Fibroblast of mammary gland (primary cell): ENCODE data around the gene COX14.
"Not testable (repeated sequence)": the region's sequence is repeated elsewhere in the genome, so short reads cannot be mapped to it uniquely, and the experiment has no call there.

ENCODE experiments used
- DNase-seq: peaks from one replicate; pipeline ENCODE4 v3.0.0-alpha.2; 2010; ENCODE audit warnings: low read depth
- H3K4me3 ChIP-seq: 2 replicates; pipeline ENCODE4 v1.5.1; 2011; ENCODE audit warnings: low read depth, mild to moderate bottlenecking, low read length, moderate library complexity; ENCODE audit not compliant: control insufficient read depth
- TF ChIP-seq, protein P1 (sequence below): conservative IDR thresholded peaks from 2 replicates; pipeline ENCODE4 v1.5.1; 2011; ENCODE audit warnings: low read depth, low read length, inconsistent platforms; ENCODE audit not compliant: control insufficient read depth, insufficient read depth

Gene COX14

DNA sequence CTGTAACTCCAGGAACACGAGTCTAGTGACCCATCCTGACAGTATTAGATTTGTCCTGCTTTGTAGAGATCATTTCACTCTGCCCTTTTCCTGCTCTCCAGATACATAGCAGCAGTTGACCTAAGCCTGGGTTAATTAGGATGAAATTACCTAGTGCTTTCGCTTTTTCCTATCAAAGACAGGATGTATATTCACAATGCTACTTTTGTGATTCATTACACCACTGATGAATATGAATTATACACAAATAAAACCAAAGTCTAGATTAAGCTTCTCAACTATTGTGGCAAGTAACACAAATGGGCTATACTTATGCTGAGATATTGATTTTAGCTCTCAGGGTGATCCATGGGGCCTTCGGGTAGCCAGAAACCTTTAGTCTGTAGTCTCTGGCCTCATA, 37.3 kb downstream of the COX14 start:
- TF ChIP-seq, protein P1, sequence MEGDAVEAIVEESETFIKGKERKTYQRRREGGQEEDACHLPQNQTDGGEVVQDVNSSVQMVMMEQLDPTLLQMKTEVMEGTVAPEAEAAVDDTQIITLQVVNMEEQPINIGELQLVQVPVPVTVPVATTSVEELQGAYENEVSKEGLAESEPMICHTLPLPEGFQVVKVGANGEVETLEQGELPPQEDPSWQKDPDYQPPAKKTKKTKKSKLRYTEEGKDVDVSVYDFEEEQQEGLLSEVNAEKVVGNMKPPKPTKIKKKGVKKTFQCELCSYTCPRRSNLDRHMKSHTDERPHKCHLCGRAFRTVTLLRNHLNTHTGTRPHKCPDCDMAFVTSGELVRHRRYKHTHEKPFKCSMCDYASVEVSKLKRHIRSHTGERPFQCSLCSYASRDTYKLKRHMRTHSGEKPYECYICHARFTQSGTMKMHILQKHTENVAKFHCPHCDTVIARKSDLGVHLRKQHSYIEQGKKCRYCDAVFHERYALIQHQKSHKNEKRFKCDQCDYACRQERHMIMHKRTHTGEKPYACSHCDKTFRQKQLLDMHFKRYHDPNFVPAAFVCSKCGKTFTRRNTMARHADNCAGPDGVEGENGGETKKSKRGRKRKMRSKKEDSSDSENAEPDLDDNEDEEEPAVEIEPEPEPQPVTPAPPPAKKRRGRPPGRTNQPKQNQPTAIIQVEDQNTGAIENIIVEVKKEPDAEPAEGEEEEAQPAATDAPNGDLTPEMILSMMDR = no peak
- DNase-seq = no peak
- no peak overlapping the region for H3K4me3 ChIP-seq

DNA sequence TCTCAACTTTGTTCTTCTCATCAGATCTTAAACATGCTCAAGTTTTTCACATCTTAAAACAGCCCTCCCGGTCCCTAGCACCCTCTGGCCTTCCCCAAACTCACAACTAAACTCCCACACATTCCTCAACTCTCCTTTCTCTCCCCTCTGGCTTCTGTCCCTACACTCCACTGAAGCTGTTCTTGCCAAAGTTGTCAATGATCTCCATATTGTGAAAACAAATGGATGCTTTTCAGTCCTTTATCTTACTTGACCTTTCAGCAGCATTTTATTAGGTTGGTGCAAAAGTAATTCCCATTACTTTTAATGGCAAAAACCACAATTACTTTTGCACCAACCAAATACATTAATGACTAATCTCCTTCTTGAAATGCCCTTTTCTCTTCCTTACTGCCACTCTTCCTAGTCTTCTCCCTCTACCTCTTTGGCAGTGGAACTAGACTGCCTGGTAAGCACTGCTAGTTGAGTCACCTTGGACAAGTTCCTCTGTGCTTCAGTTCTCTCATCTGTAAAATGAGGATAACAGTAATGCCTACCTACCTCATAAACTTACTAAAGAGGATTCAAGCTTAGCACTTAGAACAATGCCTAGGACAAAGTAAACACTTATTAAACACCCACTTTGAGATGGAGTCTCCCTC, 39.1 kb downstream of the COX14 start:
- H3K4me3 ChIP-seq = no peak overlapping the region
- DNase-seq = peak; percentile 49
- TF ChIP-seq, protein P1 = no peak

DNA sequence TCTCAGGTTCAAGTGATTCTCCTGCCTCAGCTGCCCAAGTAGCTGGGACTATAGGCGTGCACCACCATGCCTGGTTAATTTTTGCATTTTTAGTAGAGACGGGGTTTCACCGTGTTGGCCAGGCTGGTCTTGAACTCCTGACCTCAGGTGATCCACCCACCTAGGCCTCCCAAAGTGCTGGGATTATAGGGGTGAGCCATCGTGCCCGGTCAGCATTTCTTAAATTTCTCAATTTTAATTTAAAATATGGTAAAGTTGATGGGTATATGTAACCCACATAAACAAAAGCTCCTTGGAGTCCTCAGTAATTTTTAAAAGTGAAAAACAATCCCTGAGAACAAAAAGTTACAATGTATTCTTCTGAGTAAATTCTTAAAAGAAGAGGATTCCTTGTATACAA, 42.9 kb downstream of the COX14 start:
- DNase-seq = not testable (repeated sequence)

DNA sequence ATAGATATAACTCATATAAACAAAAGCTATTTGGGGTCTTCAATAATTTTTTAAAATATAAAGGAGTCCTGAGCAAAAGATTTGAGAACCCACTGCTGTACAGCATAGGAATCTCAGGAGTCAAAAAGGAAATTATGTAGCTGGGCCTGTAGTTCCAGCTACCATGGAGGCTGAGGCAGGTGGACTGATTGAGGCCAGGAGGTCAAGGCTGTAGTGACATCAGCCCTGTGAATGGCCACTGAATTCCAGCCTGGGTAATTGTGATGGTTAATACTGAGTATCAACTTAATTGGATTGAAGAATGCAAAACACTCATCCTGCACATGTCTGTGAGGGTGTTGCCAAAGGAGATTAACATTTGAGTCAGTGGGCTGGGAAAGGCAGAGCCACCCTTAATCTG, 44.6 kb downstream of the COX14 start:
- TF ChIP-seq, protein P1 = no peak
- no peak for DNase-seq

More for the DNA sequence above, 42.9 kb downstream of the COX14 start:
- not testable (repeated sequence) for H3K4me3 ChIP-seq

DNA sequence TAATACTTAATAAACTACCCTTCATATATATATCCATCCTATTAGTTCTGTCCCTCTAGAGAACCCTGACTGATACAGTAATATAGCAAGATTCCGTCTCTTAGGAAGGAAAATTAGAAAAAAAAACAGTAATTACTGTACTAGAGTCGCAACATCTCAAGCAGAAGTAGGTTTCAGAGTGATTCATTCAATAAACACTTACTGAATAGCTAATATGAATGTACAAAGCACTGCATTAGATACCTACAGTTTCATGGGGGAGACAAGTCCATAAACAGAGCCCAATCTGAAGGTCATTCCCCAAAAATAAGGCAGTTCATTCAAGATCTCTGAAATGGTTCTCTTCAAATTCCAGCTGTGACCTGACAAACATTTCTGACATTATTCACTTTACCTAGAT, 45.2 kb downstream of the COX14 start:
- DNase-seq = no peak
- TF ChIP-seq, protein P1 = no peak
- no peak overlapping the region for H3K4me3 ChIP-seq

More for the DNA sequence above, 44.6 kb downstream of the COX14 start:
- H3K4me3 ChIP-seq = no peak overlapping the region

DNA sequence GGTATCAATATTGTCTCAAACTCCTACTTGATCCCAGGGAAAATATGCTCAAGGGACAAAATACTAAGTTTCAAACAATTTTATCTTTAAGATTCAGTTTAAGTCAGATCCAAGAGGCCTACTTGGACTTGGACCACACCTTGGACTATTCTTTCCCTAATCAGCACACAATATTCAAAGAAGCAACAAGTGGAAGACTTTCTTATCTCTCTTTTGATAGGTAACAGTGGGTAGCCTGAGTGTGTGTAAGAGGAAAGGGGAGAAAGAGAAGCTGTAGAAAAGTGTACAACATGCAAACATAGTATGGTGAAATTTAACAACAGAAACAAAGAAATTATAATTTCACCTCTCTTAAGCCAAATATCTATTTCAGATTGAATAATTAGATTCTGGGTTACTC, 48.6 kb downstream of the COX14 start:
- H3K4me3 ChIP-seq = no peak overlapping the region
- DNase-seq = no peak
- TF ChIP-seq, protein P1 = no peak

DNA sequence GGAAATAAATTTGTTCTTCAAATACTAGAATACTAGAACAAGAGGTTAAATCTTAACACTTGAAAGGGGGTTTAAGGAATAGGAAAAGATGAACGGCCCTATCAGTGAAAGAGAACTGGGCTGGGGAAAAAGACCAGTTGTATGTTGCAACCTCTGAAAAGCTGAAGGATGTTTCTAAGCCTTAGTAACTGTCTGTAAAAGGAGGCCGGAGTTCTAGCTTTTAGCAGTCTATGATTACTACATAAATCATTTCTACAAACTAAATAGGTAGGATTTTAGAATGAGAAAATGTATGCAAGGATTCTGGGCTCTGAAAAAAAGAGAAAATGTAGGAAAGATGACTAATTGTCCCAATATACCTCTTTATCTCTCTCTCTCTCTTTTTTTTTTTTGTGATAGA, 50.2 kb downstream of the COX14 start:
- DNase-seq = peak; percentile 47
- TF ChIP-seq, protein P1 = no peak
- H3K4me3 ChIP-seq = no peak overlapping the region
